CD4-positive, alpha-beta T cell treated with Interleukin-21 for 1 hour (primary cell): ENCODE measurements around the gene RTN4IP1.
A peak's percentile ranks its signal among the peaks of the same experiment; 100 is the strongest.

Experiments used
- DNase-seq: peaks from one replicate; pipeline ENCODE4 v3.0.0-alpha.2; 2020

The RTN4IP1 gene

DNA sequence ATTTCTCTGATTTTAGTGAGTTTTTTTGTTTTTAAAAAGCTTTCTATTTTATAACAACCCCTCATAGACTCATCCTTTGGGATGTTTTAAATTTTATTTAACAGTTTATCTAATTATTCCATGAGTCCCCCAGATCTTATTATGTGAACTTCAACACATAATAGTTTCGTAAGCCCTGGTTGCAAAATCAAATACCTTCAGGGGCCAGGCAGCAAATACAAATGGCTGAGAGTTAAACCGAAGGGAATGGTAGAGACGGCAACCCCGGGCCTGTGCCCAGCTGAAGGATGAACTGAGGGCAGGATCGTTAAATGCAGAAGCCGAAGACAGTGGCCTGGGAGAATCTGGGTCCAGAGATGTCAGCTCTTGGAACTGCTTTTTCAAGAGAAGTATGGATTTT lies 88.4 kb downstream of the RTN4IP1 start:
- no peak for DNase-seq

DNA sequence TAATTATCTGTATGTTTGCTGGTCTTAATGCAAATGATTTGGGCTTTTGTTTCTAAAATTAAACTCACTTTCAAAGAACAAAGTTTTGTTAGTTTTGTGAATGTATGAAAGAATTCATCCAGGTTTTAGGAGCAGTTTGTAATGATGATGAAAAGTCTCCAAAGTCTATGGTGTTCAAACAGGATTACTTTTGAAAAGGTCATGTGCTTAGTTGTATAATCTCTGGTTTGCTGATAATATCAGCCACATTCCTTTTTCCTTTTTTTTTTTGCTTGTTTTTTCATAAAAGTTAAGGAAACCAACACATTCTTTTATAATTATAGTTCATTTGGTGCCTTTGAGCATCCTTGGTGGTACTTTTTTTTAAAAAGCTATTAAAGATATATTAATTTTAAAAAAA lies 88.9 kb downstream of the RTN4IP1 start:
- DNase-seq, result no peak

DNA sequence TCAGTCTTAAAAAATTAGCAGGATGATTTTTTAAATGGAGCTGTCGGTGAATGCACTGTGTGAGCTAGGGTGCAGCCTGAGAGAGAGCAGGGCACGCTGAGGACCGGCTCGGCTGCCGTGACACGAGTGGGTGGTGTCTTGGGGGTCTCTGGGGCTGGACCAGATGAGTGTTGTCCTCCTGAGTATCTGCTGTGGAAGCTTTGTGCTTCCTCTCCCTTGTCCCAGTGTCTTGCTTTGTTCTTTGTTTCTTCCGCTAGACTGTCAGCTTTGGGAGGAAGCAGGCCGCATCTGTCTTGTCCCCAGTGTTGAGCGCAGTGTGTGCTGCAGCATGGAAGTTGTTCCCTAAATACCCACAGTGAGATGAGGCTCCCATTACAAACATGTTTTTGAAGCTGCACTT lies 89.4 kb downstream of the RTN4IP1 start:
- DNase-seq, result no peak

DNA sequence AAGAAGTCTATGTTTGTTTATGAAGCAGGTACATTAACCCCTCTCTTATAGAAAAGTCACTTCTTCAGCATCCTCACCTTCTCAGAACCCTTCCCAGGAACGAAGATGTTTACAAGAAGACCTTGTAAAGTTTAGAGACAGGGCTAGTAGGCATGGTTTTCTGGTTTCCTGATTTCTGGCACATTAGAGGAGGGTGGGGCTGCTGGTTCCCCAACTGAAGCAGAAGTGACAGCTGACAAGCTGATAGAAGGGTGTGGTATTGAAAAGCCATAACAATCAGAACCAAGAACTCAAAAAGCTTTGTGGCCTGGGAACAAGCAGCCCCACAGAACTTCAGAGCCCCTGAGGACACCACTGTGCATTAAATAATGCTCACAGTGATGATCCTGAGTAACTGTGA lies 91.2 kb downstream of the RTN4IP1 start:
- DNase-seq, result no peak

DNA sequence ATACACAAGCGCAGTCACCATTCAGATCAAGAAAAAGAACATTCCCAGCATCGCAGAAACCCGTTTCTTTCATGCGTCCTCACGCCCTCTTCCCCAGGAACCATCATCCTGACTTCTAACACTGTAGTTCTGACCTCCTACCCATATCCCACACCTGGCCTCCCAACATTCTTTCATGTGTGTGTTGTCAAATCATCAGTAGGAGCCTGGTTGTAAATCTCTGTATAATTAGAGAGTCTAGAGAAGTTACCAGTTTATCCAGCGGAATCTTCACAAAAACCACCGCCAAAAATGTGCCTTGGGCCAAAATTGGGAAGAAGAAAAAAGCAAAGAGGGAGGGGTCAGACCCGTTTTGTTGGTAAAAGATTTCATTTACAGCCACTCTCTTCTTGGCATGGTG lies 91.6 kb downstream of the RTN4IP1 start:
- DNase-seq, result no peak

DNA sequence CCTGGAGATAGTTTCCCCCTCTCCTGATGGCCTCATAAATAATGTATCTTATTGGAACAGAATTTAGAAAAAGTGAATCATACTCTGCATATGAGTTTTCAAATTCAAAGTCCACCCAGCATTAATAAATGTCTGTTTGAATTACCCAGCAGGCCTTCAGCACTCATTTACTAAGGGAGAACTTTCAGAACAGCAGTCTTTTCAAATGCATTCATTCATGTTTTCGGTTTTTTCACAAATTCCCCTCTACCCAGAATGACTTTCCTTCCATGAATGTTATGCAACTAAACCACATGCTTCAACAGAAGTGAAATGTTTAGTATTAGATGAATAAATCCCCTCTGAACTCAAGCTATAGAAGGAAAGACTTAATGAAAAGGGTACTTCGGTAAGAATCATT lies 92.4 kb downstream of the RTN4IP1 start:
- DNase-seq, result no peak

DNA sequence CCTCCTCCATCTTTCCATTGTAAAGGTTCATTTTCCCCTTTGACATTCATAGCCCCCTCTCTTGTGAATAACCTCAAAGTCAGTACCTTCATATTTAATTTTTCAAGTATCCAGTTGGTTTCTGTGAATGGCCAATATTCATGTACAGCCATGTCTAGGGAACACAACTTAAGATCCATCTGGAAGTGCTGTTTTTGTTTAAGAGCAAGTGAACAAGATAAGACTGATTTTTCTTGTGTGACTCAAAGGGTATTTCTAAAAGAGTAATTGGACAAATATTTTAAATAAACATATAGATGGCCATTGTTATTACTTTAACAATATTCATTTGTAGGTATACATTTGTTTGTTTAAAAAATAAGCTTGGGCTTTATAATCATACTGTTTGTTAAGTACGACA lies 92.9 kb downstream of the RTN4IP1 start:
- no peak for DNase-seq

DNA sequence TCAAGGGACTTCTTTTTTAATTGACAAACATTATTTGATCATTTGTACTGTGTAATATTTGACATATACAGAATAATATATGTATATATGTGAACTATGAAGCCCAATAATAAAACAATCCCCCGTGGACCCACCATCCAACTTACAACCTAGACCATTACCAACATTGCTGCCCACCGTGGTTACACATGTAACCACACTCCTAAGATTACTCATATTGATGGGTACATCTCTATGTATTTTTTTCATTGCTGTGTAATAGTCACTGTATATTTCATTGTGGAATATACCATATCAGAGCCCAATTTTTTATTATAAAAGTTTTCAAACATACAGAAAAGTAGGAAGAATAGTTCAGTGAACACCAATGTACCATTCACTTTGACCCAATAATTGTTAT lies 94.3 kb downstream of the RTN4IP1 start:
- no peak for DNase-seq

DNA sequence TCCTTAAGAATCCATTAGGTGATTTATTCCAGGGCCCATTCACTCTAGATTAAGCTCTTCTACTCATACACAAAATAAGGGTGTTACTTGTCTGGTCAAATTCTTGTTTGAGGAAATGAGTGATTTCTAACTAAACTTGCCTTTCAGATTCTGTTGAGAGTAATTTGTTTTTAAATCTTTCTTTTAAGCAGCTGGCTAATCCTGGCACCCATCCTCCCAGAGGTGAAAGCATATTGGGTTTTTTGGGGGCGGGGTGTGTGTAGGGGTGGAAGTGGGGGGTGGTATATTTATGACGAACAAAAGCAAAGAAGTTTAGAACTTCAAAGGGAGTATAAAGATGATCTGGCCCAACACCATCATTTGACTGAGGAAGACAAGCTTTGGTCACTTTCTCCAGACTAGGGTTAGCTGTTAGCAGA lies 94.7 kb downstream of the RTN4IP1 start:
- peak; percentile 40 for DNase-seq

DNA sequence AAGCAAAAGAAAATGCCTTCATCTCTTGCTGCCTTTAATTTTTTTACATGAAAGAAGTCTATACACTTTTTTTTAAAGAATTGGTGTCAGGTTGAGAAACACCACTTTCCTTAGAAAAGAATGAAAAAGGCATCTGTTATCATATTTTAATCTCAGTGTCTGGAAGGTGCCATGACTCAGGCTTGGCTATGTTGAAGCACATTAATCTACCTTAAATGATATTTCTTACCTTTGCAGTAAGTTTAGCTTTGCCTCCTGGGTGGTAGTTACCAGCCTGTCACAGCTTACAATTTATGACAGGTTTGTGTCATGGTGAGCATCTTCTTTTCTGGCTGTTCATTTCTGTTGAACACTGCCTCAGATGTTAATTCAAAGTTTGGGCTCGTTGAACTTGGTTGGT lies 95.3 kb downstream of the RTN4IP1 start:
- DNase-seq, result no peak

DNA sequence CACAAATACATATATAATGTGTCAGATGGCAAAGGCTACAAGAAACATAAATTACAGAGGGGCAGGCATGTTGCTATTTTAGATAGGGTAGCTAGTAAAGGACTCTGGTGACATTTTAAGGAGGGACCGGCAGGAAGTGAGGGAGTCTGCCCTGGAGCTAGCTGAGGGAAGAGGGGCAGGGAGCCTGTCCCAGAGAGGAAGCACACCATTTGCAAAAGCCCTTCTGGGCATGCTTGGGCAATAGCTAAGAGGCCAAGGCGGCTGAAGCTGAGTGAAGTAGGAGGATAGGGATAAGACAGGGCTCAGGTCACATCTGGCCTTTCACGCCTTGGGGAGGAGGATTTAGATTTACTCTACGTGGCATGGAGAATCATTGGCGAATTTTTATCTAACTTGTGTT lies 96.2 kb downstream of the RTN4IP1 start:
- DNase-seq, result no peak

DNA sequence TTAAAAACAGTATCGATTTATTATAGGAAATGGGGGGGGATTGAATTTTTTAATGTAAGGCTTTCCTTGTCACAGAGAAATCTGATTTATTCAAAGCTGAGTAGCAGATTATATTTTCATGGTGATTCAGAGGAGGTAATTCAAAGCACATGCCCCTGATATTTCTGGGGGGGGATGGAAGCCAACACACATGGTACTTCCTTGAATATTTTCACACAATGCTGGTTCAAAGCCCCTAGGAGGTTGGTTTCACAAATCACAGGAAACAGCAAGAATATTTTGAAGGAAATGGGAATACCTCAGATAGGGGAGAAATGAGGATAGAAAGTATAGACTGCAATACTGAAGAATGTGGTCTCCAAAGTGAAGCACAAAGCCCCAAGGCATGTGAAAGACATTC lies 98.8 kb downstream of the RTN4IP1 start:
- DNase-seq, result no peak

DNA sequence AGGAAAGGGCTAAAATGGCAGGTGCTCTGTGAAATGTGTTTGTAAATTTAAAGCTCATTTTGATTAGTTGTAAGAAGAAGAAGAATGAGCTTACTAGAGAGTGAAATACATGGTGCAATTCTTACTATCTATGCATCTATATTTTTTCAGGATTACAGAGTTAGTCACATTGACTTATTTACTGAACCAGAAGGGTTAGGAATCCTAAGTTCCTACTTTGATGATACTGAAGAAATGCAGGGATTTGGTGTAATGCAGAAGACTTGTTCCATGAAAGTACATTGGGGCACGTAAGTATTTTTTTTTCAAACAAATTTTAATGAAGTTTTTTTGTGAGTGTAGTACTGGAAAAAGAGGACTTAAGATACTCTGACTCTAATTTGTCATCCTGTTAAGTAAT lies 99.3 kb downstream of the RTN4IP1 start:
- DNase-seq, result no peak

DNA sequence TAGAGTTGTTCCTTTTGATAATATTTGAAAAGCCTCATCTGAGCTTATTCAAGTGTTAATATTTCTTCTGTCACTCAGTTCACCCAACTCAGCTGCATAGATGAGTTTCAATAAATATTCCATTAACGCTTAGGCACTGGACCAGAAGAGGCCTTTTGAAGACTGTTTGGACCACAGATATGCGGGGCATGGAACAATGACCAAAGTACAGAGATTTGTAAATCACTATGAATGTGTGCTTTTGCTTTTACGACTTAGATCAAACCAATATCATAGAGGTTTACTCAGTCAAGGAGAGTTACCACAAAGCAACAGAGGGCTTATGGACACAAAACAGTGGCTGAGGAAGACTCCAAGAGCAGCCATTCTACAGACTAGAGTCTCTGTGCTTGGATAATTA lies 99.9 kb downstream of the RTN4IP1 start:
- DNase-seq, result no peak

DNA sequence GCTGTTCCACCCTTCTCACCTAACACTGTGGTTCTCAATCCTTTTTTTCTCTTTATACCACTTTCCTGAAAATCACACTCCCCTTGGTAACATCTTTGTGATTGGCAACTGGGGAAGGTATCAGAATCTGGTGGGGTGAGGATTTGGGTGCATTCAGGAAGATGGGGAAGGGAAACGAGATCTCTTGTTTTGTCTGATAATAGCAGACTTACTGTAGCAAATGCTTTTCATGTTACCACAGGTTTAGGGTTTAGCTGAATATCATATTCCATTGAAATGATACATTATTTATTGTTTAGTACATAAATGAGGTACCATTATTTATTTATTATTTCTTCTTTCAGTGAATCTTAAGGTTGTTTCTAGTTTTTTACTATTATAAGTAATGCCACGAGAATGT lies 100.8 kb downstream of the RTN4IP1 start:
- no peak for DNase-seq

DNA sequence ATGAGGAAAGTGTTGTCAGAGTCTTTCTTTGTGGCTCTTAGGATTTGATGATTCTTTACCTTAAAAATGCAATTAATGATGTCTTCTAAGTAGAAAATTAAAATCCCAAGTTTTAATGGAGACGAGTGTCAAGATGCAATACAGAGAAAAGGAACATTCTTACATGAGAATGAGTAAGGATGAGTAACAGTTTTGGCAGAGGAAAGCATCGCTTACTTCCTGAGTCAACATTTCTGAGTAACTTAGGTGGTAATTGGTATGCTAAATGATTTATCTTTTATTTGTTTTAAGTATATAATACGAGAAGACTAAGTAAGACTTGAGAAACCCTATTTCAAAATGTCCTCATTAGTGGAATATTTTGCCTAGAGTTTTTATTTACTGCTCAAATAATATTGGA lies 101.3 kb downstream of the RTN4IP1 start:
- no peak for DNase-seq

DNA sequence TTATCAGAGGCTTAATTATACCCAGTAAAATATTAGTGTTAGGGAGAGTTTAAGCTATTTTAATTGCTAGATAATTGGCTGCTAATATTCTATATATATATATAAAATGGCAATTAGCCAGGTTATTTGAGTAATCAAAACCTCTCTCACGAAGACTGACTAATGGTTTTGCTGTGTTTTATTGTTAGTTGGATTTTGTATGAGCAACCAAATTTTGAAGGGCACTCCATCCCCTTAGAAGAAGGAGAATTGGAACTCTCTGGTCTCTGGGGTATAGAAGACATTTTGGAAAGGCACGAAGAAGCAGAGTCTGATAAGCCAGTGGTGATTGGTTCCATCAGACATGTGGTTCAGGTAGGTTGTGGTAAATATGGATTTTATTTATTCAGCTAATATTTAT lies 102.2 kb downstream of the RTN4IP1 start:
- no peak for DNase-seq

DNA sequence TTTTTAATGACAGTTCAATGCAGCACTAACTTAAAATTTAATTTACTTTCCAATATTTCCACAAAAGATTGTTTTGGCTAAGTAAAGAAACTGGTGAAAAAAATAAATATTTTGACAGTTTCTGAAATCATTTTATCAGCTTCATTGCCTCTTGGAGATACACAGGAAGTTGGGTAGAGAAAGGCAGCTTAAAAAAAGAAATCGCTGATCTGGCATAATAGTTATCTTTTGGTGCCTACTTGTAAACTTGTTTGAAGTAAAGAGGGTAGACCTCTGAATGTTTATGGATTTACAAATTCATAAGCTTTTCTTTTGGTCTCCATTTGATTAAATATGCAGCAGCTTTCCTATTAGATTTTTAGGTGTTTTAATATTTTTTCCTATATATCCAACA lies 103.4 kb downstream of the RTN4IP1 start:
- peak; percentile 54 for DNase-seq

DNA sequence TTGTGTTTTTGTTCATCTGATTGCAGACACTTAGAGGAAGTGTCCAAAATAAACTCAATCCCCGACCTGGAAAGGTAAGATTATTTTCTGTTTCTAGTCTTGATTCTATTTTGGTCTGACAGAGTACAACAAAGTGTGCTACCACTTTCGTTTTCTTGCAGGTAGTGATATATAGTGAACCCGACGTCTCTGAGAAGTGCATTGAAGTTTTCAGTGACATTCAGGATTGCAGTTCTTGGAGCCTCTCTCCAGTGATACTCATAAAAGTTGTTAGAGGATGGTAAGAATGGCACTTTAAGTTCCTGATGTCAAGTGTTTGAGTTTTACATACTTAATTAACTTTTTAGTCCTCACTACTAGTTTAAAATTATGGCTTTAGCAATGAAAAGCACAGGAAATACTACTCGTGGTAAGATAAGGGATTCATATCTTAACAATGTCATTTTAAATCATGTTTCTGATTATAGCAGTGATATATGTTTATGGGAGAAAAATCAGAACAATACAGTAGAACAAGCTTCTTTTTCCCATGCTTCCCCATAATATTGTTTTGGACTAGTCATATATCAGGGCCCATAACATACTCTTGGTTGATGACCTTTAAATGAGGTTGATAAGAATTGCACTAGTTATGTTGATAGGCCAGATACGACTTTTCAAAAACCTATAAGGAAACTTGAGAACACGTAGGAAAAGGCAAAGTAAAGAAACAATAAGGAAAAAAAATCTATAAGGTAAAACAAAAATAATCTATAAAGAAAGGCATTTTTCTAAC lies 104.0 kb downstream of the RTN4IP1 start:
- peak; percentile 63 for DNase-seq

DNA sequence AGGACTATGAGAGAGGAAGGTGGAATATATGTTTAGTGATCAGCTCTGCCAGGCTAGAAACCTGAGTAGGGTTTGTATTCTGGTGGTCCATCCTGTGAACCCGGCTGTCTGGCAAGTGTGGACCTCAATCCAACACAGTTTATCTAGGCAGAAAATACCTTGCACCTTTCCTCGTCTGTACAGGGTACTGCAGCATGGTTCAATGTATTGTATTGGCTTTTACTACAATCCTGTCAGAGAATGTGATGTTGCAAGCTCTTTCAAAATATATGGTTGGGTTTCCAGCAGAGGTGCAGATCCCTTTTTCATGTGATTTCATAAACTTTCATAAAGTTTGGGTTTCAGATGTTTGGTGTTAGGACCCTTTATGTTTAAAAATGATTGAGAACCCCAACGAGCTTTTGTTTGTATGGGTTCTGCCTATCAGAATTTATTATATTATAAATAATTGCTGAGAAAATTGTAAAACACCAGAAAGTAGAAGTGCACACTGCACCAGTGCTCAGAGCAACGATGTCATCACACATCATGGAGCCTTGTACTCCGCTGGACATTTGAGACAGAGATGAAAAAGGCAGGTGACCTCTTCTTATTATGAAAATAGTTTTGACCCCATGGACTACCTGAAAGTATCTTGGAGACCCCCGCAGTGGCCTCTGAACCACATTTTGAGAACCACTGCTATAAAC lies 106.6 kb downstream of the RTN4IP1 start:
- peak; percentile 41 for DNase-seq
